ENCODE measurements around the gene ZNF484.
"Not testable (repeated sequence)": the region's sequence is repeated elsewhere in the genome, so short reads cannot be mapped to it uniquely, and the experiment has no call there.

The ZNF484 gene

DNA sequence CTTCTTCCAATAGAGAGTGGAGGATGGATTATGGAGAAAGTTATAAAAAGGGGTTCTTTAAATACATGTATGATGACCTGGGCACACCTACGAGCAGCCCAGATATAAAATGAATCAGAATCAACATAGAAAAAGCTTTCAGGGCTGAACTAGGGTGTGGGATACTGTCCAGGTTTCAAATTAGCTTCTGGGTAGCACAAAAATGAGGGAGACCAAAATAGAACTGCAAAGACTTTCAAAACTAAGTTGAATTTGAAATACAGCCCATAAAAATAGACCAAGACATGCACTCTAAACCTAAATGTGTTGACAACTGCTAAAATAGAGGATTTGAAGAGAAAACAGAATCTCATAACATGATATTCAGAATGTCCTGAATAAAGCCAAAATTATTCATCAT is 17.0 kb downstream of the ZNF484 start:
- no peak for DNase-seq (ENCODE audit: low read depth in 2 of 2)

DNA sequence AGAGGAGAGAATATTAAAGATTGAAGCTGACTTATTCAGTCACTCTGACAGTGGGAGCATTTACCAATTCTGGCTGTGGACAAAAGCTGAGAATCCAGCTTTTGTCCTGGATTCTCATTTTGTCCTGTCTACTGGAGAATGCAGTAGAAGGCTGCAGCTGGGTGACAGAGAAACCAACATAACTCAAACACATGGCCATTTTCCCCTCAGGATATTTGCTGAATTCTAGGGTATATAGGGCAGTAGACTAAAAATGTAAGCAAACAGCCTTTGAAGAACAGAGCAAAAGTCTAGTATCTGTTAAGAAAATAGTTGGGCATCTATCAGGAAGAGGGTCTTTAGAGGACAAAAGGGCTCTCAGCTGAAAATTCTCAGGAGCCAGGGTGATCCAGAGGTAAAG is 20.6 kb downstream of the ZNF484 start:
- DNase-seq (ENCODE audit: low read depth in 2 of 2): no peak

DNA sequence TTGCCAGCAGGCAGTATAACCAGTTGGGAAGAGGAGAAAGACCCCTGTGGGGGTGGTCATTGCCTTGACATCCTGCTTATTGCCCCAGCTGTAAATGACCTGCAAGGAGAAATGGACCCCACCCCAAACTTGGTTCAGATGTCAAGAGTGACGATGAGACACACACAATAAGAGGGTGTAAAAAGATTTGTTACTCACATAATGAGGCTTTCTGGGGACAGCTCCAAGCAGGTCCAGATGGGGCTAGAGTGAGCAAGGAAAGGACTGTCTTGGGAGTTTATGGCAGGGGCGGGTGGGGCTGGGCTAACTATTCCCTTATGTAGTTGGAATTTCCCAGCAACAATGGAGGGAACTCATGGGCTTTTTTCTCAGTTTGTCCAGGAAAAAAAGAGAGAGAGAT is 24.1 kb downstream of the ZNF484 start:
- no peak for DNase-seq (ENCODE audit: low read depth in 2 of 2)

DNA sequence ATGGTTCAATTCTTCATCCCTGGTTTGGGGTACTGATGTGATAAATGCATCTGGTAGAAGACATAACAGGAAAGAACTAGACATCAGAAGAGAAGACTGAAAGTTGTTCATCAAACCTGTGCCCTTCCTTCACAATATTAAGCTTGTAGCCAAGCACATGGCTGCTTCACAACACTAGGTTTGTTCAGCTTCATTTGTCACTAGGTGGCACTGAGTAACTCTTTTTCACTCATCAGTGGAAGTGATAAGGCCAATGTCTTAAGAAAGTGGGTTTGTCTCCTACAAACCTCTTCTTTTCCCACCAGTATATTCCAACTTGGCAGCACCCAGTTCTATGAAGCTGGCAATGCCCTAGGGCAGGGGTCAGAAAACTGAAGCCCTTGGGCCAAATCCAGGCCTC is 26.9 kb downstream of the ZNF484 start:
- DNase-seq (ENCODE audit: low read depth in 2 of 2): no peak

DNA sequence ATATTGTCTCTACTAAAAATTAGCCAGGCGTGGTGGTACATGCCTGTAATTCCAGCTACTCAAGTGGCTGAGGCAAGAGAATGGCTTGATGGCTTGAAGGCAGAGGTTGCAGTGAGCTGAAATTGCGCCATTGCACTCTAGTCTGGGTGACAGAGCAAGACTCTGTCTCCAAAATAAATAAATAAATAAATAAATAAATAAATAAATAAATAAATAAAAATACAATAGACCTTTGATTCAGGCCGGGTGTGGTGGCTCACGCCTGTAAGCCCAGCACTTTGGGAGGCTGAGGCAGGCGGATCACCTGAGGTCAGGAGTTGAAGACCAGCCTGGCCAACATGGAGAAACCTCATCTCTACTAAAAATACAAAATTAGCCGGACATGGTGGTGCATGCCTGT is 29.1 kb downstream of the ZNF484 start:
- DNase-seq (ENCODE audit: low read depth in 2 of 2): not testable (repeated sequence)

DNA sequence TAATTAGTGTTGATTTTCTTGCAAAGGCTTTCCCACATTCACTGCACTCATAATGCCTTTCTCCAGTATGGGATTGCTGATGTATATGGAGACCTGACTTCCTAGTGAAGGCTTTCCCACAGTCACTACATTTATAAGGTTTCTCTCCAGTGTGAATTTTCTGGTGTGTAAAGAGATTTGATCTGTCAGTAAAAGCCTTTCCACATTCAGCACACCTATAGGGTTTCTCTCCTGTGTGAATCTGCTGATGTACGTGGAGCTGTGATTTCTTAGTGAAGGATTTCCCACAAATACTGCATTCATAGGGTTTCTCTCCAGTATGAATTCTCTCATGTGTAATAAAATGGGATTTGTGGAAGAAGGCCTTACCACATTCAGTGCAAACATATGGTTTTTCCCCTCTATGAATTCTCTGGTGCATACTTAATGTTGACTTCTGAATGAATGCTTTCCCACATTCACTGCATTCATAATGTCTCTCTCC is 31.1 kb downstream of the ZNF484 start:
- no peak for DNase-seq (ENCODE audit: low read depth in 2 of 2)

DNA sequence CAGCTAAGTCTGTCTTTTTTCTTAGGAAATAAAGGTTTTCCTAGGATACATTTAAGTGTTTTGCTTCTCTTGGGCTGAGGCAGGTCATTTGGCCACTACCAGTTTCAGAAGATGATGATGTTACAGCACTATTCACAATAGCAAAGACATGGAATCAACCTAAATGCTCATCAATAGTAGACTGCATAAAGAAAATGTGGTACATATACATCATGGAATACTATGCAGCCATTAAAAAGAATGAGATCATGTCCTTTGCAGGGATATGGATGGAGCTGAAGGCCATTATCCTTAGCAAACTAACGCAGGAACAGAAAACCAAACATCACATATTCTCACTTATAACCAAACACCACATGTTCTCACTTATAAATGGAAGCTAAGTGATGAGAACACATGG is 39.4 kb downstream of the ZNF484 start:
- not testable (repeated sequence) for DNase-seq (ENCODE audit: low read depth in 2 of 2)

DNA sequence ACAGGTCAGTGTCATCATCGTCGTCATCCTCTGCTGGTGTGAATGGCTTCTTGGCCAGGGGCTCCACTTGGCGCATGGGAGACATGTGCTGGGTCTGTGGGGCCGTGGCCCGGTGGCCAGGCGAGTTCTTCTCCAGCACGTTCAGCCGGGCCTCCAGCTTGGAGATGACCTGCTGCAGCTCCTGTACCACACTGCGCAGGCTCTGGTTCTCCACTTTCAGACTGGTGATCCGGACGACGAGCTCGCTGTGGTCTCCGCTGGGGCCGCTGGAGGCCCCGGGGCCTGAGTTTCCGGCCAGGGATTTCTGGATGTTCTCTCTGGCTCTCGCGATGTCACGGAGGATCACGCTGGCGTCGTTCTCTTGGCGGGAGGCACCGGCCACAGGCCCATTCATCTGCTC is 40.6 kb downstream of the ZNF484 start:
- no peak for DNase-seq (ENCODE audit: low read depth in 2 of 2)

DNA sequence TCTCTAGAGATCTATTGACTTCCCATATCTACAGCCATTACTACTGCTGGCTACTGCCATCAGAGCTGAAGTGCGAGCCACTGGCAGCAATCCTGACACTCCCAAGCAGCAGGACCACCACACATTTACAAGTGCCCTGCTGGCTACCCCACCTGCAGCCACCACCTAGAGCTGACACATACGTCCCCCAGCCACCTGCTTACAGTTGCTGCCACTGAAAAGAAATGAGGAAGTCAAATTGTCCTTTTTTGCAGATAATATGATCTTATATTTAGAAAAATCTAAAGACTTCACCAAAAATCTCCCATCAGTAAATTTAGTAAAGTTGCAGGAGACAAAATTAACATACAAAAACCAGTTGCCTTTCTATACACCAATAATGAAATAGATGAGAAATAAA is 48.4 kb downstream of the ZNF484 start:
- no peak for DNase-seq (ENCODE audit: low read depth in 2 of 2)

DNA sequence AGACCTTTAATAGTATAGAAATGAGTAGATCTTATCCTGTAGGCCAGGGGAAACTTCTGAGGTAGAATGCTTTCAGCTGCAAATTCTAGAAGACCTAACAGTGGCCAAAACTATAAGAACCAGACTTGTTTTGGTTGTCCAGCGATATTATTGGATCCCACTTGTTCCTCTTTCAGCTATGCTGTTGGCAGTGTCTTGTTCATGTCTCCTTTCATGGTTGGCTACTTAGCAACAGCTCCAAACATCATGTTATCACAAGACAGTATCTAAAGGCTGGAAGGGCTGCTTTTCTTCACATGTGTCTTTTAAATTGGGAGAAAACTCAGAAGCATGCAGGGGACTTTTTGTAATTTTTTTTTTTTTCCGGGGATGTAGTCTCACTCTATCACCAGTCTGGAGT is 52.8 kb downstream of the ZNF484 start:
- not testable (repeated sequence) for DNase-seq (ENCODE audit: low read depth in 2 of 2)

DNA sequence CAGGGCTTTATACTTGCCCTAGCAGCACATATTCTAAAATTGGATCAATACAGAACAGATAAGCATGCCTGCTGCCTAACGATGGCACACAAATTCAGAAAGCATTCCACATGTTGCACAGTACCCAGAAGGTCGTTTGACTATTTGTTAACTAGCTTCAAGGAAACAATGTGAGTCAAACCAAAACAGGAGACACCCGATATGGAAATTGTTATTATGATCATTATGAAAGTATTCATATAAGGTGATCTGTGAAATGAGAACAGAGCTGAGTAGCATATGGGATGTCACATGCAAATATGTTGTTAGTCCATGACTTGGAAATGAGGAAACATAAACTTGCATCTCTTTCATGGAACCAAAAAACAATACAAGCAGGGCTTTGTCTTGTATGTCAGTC is 56.9 kb downstream of the ZNF484 start:
- no peak for DNase-seq (ENCODE audit: low read depth in 2 of 2)

DNA sequence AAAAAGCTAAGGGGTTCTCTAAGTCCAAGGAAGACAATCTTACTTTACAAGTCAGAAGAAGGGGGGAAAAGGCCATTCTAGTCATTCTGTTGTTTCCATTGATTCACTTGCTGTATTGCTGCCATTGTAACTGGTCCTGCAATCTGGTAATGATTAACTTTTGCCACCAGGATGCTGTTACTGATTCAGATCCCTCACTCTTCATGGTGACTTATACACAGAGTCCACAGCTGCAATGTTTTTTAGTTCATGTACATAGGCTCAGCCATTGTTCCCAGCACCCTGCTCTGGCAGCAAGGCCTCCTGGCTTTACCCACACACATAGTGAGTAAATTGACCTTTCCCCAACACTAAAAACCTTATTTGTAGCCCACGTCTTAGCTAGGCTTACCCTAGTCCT is 57.9 kb downstream of the ZNF484 start:
- not testable (repeated sequence) for DNase-seq (ENCODE audit: low read depth in 2 of 2)

DNA sequence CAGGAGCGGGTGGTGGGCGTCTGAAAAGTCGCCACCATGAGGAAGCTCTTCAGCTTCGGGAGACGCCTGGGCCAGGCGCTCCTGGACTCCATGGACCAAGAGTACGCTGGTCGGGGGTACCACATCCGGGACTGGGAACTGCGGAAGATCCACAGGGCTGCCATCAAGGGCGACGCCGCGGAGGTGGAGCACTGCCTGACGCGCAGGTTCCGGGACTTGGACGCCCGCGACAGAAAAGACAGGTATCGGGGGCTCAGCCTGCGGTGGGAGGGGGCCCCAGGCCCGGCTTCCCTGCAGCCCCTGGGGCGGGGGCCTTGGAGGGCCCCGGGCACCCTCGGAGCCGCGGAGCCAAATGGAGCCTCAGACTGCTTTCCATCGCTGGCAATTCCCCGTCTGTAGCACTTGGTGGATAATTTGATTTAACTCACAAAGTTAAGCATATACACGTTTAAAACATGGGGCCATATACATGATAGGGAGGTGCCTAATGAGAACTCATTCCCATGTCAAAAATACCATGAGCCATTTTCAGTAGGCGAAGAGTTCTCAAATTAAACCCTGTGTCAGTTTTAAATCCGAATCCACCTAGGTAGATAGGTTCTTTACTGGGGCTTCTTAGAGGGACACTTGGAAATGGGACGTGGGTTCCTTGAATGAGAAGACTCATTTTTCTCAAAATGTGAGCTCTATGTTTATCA is 68.1 kb downstream of the ZNF484 start:
- not testable (repeated sequence) for DNase-seq (ENCODE audit: low read depth in 2 of 2)

DNA sequence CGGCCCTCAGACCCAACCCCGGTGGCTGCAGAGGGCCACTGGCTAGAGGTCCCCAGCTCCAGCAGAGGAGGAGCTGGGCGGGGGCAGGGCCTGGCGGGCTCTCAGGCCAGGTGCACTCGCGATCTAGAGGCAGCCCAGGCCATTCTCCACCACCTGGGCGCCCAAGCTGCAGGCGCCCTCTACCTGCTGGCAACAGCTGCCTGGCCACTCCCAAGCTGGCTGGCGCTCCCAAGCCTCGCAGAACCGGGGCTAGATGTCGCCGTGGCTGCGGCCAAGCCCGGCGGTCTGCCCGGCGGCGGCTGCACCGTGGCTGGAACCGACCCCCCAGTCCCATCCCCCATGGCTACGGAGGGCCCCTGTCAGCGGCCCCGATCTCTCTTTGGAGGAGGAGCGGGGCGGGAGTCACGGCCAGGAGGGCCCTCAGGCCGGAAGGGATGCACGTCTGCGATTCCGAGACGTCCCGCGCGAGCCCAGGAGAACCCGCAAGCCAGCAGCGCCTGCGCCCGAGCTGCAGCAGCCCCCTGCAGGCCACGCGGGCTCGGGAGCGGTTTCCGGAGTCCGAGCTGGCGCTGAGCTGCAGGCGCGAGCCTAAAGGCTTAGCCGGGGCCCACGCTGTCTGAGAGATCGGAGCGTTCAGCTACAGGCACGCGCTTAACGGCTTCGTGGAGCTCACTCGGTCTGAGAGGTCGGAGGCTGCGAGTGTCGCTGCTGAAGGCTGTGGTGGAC is 68.9 kb downstream of the ZNF484 start:
- no peak for DNase-seq (ENCODE audit: low read depth in 2 of 2)

DNA sequence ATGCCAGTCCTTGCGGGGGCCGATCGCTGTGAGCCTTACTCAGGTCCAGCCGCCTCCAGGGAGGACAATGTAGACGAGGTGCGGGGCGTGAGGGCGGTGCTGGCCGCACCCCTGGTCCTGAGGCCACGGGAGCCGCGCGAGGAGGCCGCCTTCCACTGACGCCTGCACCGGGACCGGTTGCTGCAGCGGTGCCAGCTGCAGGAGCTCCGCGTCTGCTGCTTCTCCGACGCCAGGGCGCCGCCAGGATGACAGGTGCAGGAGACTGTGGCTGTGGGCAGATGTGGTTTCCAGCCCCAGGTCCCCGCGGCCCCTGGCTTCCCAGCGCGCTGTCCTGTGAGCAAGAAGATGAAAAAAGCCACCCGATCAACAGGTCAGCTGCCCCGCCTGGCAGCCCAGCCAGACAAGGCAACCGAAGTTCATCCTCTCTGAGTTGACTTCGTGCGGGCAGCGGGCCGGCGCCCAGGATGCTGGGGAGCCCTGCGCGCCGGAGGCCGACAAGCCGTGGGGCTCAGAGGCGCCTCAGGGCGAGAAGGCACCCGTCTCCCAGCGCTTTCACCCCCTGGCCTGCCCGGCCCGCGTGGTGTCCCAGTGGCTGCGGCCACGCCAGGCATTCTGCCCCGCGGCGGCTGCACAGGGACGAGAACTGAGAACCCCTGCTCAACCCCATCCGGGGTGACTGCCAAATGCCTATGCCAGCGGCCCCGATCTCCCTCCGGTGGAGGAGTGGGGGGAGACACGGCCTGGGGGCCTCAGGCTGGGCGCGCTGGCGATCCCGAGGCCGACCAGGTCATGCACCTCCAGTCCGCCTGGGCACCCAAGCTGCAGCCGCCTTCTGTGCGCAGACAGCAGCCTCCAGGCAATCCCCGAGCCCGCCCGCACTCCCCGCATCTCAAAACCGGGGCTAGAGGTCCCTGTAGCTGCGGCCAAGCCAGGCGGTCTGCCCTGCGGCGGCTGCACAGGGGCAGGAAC is 69.8 kb downstream of the ZNF484 start:
- no peak for DNase-seq (ENCODE audit: low read depth in 2 of 2)

DNA sequence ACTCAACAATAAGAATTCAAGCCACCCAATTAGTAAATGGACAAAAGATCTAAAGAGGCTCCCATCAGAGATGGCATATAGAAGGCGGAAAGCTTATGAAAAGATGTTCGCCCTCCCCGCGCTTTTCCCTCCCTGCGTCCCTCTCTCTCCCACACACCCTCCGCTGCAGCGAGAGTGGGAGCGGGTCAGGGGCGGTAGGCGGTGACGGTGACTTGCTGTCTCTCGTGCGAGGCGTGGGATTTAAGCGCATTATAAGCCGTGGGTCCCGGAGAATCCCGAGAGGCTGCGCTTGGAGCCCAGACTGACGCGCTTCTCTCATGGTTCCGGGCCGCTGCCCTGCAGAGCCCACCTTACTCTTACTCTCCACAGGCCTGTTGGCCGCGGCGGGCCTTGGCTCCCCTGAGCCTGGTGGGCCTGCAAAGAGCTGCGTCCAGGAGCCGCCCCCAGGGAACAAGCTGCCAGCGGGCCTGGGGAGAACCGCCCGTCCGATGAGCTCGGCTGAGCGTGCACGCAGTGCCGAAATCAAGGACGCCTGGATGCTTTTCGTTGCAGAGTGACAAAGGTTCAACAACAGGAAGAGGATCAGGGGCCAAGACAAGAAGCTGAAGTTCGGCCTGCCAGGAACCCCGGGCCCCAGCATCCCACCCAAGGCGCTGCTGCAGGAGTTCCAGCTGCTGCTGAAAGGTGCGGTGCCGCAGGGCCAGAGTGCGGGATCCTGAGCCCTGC is 70.6 kb downstream of the ZNF484 start:
- DNase-seq (ENCODE audit: low read depth in 2 of 2): no peak

DNA sequence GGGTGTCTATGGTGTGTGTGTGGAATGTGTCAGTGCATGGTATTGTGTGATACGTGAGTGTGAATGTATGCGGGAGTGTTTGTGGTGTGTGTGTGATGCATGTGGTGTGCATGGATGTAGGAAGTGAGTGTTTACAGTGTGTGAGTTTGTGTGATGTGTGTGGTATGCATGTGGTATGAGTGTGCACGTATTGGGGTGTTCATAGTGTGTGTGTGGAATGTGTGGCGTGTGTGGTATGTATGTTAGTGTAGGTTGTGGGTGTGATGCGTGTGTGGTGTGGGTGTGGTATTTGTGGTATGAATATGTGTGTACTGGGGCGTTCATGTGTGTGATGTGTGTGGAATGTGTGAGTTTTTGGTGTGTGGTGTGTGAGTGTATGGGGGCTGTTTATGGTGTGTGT is 73.1 kb downstream of the ZNF484 start:
- DNase-seq (ENCODE audit: low read depth in 2 of 2): no peak

DNA sequence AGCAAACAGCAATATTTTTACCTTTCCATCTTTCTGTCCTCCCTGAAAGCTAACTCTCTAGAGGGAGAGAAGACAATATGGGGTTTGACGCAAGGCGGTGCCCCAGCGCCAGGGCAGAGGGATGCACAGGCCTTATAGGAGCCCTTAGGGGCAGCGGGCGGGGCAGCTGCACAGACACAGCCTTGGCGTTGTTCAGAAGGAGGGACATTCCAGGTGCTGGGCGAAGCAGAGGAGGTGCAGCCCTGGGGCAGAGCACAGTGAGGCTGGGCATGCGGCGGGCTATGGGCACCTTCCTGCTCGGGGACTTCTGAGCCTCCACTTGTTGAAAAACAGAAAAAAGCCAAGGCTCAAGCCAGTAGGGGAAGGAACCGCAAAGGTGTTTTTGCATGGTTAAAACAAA is 79.5 kb downstream of the ZNF484 start:
- no peak for DNase-seq (ENCODE audit: low read depth in 2 of 2)

DNA sequence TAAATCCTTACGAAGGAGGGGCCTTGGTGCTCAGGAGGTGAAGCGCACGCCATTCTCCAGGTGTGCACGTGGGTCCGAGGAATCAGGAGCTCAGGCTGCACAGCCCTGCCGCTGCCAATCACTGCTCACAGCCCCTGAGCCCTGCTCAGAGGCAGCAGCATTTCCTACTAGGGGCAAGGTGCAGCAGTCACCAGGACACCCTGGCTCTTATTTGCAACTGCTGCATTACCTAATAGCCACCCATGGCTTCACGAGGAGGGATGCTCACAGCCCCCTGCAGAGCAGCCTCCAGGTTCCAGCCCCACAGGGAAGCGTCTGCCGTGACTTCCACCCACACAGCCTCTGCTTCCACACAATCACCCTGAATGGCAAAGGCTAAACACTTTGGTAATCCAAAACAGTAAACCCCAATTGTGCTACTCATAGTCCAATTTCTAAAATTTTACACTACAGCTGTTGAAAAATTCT is 81.5 kb downstream of the ZNF484 start:
- DNase-seq (ENCODE audit: low read depth in 2 of 2): not testable (repeated sequence)

DNA sequence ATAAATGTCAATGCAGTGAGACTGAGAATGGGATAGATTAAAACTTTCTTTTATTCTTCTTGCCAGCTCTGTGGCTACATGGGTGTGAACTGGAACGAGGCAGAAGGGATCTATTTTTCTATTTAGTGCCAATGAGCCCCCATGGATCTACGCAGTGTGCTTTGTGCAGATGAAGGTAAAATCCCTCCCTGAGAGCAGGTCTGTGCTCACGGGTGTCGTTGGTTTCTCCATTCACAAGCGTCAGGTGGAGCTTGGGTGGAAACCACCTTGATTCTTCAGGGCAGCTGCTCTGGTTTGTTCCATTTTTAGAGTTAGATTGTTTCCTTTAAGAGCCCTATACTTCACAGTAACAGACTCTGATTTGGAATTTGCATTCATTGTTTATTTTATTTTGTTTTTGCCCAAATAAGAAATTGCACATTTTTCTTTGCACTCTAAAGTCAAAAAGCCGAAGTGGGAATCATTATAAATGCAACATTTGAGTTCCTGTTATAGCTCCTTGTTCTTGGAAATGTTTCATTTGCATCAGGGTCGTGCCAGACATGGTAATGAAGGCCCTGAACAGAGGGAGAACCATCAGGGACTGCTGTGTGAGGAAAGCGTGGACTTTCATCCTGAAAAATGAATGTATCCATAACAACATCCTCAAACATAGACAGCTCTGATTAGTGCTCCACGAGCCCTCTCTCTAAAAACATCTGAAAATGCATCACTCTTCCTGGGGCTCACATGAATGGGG is 82.1 kb downstream of the ZNF484 start:
- DNase-seq (ENCODE audit: low read depth in 2 of 2): no peak
